ENCODE measurements around the gene ACLY.
A peak's percentile ranks its signal among the peaks of the same experiment; 100 is the strongest.
"Not testable (repeated sequence)": the region's sequence is repeated elsewhere in the genome, so short reads cannot be mapped to it uniquely, and the experiment has no call there.

The ACLY gene

DNA sequence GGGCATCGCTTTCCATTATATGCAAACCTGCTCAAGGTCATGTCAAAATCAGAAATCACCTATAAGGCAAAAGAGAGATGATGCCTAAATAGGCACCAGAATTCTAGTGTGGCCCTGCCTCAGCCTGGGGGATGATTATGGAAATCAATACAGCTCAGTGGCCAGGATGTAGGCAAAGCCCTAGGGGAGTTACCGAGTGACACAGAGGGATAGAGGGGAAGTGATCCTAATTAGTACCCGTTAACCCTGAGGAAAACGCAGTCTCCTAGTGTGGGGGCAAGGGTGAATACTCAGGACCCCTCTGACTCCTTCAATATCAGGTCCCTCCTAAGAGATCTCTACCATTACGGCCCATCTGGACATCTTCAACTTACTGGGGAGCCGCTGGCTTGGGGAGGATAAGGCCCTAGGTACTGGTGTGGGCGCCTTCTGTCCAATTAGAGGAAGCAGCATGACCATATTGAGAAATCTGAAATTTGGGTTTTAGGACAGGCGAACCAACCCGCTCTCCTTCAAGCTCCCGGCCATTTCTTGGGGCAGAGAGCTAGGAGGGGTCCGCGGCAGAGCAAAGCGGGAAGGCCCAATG is 83.4 kb downstream of the ACLY start:
- peak; percentile 37 for DNase-seq (ENCODE audit: low spot score)

DNA sequence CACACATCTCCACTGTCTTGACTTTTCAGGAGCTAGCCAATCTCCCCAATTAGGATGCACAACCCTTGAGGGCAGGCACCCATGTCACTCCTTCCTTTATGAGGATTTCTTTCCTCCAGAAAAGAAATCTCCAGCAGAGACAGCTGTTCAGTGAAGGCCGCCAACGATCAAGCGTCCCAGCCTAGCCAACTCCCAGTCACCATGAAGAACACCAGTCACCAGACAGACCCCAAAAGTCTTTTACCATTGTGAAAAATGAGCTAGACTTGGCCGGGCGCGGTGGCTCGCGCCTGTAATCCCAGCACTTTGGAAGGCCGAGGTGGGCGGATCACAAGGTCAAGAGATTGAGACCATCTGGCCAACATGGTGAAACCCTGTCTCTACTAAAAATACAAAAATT is 88.8 kb downstream of the ACLY start:
- DNase-seq (ENCODE audit: low spot score), result not testable (repeated sequence)

- DNase-seq (ENCODE audit: low spot score), result no peak
These were observed 93.4 kb downstream of the ACLY start for GRCh38 chr17:41825175-41825845.

- no peak for DNase-seq (ENCODE audit: low spot score)
These were observed 94.7 kb downstream of the ACLY start for GRCh38 chr17:41824086-41824485.

- DNase-seq (ENCODE audit: low spot score), result no peak
These were observed 95.2 kb downstream of the ACLY start for GRCh38 chr17:41823580-41823979.

DNA sequence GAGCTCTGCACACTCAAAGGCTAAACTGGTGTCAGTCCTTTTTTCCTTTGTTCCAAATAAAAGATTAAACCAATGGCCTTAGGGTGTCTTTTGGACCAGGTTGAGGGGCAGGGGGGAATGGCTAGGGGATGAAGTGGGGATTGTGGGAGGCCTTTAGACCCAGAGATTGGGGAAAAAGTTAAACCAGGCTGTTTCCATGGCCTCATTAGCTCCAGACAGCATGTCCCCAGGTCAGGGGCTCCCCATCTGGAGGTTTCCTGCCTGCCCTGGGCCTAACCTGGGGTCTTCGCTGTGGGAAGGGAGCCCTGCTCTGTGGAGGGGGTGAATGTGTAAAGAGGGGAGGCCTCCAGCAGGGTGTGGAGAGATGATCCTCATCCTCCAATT is 95.6 kb downstream of the ACLY start:
- no peak for DNase-seq (ENCODE audit: low spot score)

DNA sequence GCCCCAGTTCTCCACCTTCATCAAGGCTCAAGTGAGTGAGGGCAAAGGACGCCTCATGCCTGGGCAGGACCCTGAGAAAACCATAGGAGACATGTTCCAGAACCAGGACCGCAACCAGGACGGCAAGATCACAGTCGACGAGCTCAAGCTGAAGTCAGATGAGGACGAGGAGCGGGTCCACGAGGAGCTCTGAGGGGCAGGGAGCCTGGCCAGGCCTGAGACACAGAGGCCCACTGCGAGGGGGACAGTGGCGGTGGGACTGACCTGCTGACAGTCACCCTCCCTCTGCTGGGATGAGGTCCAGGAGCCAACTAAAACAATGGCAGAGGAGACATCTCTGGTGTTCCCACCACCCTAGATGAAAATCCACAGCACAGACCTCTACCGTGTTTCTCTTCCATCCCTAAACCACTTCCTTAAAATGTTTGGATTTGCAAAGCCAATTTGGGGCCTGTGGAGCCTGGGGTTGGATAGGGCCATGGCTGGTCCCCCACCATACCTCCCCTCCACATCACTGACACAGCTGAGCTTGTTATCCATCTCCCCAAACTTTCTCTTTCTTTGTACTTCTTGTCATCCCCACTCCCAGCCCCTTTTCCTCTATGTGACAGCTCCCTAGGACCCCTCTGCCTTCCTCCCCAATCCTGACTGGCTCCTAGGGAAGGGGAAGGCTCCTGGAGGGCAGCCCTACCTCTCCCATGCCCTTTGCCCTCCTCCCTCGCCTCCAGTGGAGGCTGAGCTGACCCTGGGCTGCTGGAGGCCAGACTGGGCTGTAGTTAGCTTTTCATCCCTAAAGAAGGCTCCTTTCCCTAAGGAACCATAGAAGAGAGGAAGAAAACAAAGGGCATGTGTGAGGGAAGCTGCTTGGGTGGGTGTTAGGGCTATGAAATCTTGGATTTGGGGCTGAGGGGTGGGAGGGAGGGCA is 96.3 kb downstream of the ACLY start:
- no peak for DNase-seq (ENCODE audit: low spot score)

- DNase-seq (ENCODE audit: low spot score), result no peak
These were observed 97.0 kb downstream of the ACLY start for GRCh38 chr17:41821776-41822175.

DNA sequence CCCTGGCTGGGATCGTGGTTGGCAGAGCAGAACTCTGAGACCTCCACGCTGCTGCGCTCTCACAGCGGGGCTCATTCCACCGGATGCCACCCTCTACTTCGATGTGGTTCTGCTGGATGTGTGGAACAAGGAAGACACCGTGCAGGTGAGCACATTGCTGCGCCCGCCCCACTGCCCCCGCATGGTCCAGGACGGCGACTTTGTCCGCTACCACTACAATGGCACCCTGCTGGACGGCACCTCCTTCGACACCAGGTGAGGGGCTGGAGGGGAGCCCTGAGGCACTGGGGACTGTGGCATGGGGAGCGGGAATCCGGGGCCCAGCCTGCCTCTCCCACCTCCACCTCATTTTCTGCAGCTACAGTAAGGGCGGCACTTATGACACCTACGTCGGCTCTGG is 100.7 kb downstream of the ACLY start:
- DNase-seq (ENCODE audit: low spot score), result no peak

All from germinal center (tissue), 1 donor.